NK-92 (cell line): ENCODE results near the gene DPP3.

Experiments used
- DNase-seq: peaks from one replicate; lab custom pipeline; 2025; ENCODE audit not compliant: unreplicated experiment; lab: John Stamatoyannopoulos, UW

DPP3 gene

DNA sequence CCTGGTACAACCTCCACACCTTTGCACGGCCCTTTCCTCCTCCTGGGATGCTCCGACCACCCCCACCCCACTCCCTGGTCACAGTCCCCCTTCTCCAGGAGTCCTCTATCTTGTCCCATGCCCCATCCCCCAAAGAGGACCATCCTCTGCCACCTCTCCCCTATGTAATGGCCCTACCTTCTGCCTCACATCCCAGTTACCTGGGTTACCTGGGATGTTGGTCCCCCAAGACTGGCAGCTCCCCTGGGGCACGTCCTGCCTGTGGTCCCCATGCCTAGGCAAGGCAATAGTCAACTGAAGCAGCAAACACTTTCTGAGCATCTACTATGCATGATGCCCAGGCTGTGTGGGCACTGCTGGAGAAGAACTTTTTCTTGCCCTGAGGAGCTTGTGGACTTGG, 75.2 kb downstream of the DPP3 start:
- no peak for DNase-seq

DNA sequence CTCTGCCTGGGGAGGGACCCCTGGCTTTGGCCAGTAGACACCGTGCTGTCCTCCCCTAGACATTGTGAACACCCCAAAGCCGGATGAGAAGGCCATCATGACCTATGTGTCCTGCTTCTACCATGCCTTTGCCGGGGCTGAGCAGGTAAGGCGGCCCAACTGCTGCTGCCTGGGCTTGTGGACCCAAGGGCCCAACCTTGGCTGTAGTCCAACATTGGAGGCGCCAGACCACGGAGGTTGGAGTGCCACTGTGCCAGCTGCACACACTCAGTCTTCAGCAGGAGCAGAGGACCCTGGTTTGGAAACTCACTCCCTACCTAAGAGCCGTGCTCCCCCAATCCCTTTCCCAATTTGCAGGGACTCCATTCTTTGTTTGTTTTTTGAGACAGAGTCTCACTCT, 75.9 kb downstream of the DPP3 start:
- DNase-seq = no peak

DNA sequence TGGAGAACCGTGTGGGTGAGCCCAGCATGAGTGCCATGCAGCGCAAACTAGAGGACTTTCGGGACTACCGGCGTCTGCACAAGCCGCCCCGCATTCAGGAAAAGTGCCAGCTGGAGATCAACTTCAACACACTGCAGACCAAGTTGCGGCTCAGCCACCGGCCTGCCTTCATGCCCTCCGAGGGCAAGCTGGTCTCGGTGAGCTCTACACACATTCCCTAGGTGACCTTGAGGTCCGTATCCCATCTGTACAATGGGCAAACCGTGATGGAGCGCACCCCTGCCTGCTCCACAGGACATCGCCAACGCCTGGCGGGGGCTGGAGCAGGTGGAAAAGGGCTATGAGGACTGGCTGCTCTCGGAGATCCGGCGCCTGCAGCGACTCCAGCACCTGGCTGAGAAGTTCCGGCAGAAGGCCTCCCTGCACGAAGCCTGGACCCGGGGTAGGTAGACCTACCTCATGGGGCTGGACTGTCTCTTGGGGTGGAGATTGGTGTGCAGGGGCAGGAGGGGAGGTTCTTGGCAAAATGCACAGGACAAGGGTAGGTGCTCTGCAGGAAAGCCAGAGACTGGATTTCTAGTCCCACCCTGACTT, 77.6 kb downstream of the DPP3 start:
- DNase-seq = no peak
